CD4-positive, alpha-beta T cell treated with Interleukin-6 at 100 ng/mL for 8 hours (primary cell): ENCODE results near the gene RBBP8.
"Not testable (repeated sequence)": the region's sequence is repeated elsewhere in the genome, so short reads cannot be mapped to it uniquely, and the experiment has no call there.

Experiments used
- DNase-seq: peaks from one replicate; pipeline ENCODE4 v3.0.0-alpha.2; 2020; ENCODE audit warnings: mixed read lengths, low spot score

The RBBP8 gene

DNA sequence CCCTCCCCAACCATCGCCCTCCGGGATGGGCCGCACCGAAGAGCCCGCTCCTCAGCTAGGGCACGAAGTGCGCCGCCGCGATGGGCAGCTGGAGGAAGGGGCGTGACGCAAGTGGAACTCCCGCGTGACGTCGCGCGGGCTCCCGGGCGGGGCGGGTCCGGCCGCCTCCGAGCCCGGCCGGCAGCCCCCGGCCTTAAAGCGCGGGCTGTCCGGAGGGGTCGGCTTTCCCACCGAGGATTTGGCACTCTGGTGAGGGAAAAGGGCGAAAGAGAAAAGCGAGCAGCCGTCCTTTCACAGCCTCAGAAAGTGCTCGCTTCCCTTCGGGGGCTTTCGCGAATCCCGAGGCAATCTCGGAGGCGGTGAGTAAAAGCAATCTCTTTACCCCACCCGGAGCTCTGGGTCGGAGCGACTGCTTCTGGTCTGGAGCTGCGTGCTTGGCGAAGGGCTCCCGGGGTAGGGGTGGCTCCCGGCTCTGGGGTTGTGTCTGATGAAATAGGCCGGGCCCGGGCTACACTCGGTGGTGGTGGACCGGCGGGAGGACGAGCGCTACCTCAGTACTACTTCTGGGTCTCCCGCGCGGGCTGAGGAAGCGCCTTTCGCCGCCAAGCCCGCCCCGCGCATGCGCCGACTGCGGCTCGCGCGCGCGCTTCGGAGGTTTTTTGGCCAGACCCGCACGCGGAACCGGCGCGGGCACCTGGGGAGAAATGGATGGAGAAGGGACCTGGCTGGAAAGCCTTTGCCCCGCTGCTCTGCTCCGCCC is at the start of gene RBBP8:
TSS of gene RBBP8 (plus strand) at position 123 of the 760 bp plus-strand sequence. CDS start 3,524 bp downstream, outside the sequence.
- peak; percentile 74 for DNase-seq

DNA sequence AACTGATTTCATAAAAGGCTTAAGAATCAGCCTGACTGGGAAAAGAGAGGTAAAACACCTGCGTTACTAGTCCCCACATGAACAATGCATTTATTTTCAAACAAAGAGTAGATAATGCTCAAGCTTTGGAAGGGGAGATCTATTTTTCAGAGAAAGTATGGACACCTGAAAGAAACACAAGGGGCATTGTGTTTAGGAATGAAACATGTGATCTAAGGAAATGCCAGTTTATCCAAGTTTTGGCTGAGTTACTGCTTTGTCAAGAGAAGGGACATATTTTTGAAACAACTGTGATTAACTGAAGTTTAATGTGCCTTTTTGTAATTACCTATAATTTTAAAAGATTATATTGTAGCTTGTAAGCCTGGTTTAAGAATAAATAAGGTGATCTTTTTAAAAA is 49.3 kb upstream of the RBBP8 start:
- no peak for DNase-seq

DNA sequence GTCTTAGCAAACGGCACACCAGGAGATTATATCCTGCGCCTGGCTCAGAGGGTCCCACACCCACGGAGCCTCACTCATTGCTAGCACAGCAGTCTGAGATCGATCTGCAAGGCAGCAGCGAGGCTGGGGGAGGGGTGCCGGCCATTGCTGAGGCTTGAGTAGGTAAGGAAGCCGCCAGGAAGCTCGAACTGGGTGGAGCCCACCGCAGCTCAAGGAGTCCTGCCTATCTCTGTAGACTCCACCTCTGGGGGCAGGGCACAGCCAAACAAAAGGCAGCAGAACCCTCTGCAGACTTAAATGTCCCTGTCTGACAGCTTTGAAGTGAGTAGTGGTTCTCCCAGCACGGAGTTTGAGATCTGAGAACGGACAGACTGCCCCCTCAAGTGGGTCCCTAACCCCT is 47.4 kb upstream of the RBBP8 start:
- DNase-seq, result not testable (repeated sequence)

DNA sequence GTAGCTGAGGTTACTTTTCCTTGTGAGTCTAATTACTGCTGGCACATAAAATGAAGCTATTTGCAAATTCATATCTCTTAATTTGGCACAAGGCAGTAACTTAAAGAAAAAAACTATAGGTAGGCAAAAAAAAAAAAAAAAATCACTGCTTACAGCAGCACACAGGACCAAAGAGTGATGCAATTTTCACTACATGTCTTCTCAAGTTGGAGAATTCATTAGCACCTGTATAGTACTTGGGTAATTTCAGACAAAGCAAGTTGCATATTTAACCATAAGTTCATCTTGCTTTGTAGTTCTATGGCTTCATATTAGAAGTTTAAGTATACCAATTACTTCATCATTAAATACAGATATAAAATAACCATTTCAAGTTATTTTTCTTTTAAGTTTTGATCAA is 33.7 kb upstream of the RBBP8 start:
- no peak for DNase-seq

DNA sequence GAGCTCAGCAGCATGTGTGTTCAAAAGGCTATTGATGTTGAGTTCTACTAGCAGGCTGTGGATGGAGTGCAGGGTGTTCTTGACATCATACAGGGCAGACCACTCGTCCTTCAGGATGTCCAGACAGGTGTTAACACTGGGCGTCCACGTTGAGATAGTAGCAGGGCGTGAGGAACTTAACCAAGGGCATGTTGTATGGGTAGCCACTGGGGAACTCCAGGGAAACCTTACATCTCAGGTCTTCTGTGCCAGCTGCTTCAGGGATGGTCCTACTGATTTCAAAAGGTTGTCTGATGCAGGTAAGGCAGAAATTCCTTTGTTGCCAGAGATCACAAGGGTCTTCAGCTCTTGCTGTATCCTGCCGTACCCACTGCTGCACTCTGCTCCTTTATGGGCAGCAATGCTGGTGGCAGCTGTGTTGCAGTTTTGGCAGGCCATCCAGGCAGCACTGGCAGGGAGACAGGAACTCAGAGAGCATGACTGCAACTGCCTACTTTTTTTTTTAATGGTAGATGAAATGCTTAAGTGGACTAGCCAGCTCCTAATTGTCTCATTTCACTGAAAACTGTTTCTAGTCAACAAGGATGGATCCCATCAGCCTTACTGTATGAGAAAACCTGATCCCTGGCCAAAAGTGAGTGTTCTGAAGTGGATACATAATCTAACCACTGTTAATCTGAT is 32.4 kb upstream of the RBBP8 start:
- no peak for DNase-seq

DNA sequence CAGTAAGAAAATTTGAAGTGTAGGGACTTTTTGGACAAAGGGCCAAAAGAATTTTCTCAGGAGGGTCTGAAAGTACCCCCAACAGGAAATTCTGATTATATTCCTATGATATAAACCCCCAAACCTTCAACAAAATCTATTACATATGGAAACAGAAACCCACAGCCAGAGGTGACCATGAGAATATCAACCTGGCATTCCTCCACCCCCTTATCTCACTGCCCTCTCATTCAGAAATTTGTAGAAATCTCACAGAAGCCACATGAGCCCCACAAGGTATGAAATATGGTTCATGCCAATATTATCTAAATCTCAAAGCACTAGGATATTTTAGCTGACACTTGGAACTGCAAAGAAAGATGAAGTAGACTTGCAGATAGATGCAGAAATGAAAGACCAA is 31.0 kb upstream of the RBBP8 start:
- DNase-seq, result no peak

DNA sequence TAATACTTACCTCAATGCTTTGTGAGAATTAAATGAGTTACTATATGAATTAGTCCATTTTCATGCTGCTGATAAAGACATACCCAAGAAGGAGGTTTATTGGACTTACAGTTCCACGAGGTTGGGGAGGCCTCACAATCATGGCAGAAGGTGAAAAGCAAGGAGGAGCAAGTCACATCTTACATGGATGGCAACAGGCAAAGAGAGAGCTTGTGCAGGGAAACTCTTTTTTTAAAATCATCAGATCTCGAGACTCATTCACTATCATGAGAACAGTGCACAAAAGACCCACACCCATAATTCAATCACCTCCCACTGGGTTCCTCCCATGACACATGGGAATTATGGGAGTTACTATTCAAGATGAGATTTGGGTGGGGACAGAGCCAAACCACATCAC is 29.9 kb upstream of the RBBP8 start:
- not testable (repeated sequence) for DNase-seq

DNA sequence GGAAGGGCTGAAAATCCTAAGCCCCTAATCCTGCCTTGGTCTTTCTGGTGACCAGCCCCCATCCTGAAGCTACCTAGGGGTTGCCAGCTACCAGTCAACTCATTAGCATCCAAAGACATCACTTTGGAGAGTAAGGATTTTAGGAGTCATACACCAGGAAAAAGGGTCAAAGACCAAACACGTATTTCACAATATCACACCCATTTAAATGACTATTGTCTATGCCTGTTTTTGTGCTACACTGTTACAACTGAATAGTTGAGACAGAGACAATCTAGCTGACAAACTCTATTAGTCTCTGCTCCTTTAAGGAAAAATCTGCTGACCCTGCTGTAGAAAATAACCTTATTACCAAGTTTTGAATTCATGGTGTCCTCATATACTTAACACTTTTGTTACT is 21.0 kb upstream of the RBBP8 start:
- no peak for DNase-seq

DNA sequence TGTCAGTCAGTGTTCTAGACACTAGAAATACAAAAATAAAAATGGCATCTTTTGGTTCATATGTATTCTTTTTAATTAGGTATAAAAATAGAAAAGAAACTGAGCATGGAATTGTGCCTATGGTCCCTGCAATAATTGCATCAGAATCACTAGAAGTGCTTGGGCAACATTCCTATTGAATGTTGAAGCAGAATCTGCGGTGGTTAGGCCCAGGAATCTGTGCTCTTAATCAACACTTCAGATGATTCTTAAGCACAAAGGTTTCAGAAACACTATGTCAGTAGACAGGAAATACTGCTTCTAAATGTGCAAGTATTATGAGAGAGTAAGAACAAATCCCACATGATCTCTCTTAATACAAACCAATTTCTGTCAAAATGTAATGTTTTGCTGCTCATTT is 20.3 kb upstream of the RBBP8 start:
- DNase-seq, result no peak

DNA sequence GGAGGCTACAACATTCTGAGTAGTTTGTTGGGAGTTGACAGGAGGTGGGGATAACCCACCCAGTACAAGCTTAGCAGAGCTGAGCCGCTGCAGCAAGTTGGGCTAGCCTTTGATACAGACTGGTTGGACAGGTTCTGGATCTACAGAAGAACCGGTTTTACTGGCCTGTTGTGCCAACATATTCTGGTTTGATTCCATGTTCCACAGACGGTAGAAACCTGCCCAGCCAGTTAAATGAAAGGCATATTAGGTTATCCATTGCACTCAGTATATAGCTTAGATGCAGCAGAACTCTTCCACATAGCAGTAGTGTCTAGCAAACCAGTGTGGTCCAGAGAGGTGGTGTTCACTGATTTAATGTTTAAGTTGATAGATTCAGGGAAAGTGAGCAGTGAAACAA is 19.3 kb upstream of the RBBP8 start:
- no peak for DNase-seq

DNA sequence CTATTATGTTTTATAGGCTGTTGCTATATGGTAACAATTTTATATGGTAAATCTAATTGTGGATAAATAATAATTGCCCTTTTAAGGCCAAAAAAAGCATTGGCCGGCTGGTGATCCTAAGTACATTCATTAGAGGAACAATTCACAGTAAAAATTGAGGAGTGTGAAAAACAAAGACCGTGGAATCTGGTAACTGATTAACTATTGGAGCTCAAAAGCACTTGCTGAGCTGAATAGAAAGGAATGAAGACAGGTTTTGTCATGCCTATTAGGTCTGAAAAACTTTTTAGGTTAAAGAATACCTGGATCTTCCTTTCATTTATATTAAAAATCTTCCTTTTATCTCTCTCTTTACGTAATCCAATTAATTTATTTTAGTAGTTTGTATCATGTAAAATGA is 18.5 kb upstream of the RBBP8 start:
- no peak for DNase-seq

DNA sequence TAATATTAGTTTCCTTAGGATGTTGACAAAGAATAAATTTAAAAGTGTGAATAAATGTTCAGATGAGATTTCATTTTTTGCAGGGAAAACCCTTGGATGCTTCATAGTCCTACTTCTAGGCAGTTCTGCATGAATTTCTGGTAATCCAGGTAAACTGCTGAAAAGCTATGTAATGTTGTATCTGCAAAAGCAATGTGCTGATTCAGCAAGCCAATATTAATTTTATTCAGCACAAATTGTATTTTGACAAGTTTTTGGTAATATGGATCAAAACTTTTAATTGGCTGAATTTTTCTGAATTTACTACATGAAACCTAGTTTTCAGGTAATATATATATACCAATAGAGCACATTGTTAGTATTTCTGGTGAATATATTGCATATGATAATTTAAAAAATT is 17.8 kb upstream of the RBBP8 start:
- no peak for DNase-seq

DNA sequence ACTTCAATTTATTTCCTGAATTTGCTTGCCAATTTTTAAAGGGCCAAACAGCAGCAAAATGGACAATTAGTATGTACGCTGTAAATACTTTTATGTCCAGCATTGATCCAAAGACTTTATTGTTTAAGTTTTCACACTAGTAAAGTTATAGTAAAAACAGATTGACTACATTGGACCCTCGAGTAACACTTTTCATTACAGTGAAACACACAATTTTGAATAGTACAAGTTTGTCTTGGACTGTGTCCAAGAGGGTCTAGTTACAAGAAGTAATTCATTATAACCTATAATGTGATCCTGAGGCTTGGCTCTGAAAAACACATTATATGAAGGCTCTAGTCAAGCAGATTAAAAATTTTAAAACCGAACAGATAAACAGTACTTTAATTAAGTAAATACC is 11.4 kb upstream of the RBBP8 start:
- DNase-seq, result no peak

DNA sequence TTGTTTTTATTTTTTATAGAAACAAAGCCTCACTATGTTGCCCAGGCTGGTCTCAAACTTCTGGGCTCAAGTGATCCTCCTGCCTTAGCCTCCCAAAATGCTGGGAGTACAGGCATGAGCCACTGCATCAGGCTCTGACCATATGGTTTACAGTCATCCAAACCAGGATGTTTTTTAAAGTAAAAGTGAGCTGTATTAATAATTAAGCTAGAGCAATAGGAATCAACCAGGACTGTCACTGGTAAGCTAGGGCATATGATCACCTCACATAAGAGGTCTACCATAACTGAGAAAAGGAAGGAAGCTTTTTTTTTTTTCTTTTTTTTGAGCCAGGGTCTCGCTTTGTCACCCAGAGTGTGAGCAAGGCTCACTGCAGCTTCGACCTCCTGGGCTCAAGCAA is 8.5 kb upstream of the RBBP8 start:
- DNase-seq, result no peak

DNA sequence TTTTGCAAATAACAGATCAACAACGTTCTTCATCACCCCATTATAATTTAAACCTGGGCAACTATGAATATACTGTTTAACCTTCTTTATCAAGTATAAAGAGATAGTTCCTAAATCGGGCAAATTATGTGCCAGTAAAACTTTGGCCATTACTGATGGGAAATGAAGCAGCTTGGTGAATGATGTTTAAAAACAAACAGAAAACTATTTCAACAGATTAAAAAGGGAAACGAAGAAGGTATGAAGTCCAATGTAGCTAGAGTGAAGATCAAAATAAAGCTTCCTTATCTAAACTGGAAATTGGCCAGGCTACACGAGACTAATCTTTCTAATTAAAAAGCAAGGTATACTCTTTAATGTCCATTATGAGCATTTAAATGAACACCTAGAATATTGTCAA is 6.7 kb upstream of the RBBP8 start:
- no peak for DNase-seq

DNA sequence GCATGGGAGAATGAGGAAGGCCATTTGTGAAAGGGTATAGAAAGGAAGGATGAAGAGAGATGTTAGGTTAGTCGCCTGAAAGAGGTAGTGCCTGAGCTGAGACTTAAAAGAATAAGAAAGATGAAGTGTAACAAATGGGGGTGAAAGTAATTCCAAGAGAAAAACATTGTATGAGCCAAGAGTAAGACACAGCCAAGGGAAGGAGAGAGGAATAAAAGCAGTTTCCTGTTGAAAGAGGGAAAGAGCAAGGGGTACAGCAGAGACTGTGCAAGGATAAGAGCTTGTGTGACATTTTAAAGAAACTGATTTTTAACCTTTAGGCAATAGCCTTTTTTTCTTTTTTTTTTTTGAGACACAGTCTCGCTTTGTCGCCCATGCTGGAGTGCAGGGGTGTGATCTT is 4.8 kb upstream of the RBBP8 start:
- DNase-seq, result no peak

DNA sequence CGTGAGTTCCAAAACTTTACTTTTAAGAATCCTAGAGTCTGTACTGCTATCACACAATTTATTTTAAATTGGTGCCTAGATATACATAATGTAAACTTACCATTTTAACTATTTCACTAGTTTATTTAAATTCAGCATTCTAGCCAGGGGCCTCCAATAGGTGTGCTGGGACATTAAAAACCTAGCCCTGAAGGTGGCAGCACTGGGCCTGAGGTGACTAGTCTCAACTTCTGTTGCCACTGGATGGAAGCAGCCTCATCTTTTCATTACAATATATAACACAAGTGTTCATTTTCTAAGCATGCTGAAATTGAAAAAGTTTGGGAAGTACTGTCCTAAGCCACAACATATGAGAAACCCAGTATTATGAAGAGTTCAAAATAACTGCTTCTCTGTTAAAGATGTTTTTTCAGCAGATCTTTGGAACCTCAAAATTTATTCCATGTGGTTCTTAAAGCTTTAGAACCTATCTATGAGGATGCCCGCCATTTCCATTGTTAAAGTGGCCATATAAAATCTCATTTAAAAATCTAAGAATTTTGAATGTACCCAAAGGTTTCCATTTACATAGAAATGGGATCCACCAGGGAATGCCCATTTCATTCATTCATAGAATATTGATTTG is 2.9 kb upstream of the RBBP8 start:
- peak; percentile 75 for DNase-seq

DNA sequence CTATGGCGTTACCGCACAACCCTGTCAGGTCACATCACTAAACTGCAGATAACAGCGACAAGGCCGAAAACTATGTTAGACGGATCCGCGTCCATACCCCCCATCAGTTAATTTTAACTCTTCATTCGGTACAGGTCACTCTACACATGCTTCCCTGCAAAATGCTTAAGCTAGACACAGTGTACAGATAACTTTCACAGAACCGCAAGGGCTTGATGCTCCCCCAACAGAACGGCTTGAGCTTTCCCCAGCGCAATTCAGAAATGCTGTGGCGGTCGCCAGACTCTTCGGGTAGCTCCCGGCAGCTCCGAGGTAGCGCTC is 283 bp upstream of the RBBP8 start:
- DNase-seq, result no peak

DNA sequence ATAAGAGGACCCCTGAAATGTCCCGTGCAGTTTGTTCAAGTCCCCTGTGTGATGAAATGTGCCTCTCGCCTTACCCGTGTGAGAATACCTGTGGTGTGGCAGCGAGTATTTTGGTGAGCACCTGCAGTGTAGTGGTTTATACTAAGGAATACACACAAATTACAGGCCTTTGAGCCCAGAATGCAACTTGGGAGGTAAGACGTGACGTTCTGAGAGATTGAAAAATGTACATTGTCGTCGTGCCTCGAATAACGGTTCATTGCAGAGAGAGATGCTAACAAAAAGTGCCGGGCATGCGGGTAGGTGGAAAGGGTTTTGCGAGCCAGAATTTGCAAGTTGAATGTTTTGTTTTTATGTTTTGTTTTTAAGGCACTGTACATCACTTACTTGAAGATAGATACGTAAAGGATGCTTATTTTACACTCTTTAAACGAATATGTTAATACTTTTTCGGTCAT is 867 bp downstream of the RBBP8 start:
- DNase-seq, result no peak

DNA sequence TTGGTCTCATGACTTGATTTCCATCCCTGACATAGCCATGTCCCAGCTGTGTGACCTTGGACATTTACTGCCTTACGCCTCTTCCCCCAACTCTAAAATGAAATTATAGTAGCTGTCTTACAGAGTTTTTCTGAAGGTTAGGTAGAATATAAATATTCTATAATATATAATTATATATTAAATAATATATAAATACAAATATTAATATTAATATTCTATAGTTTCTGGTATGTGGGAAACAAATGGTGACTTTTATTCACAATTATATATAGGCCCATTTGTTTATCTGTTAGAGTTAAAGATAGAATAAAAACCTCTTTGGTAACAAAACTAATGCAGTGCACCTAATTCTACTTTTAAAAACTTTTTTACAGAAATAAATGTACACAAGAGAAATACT is 1.7 kb downstream of the RBBP8 start:
- DNase-seq, result no peak

DNA sequence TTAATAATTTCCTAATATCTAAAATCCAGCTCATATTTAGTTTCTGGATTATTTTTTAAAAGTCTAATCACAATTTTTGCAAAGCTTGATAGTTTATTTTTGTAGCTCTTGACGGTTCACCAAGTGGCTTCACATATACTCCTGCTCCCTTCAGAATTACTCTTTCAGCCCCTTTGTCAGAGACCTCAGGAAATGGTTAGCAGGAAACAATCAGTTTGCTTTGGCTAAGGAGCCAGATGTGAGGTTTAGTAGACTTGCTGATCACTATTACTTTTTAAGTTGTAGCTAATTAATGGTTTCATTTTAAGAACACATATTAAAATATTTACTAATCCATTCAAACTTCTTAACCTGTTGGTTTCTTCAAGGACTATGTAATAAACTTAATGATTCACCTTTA is 2.3 kb downstream of the RBBP8 start:
- DNase-seq, result no peak

DNA sequence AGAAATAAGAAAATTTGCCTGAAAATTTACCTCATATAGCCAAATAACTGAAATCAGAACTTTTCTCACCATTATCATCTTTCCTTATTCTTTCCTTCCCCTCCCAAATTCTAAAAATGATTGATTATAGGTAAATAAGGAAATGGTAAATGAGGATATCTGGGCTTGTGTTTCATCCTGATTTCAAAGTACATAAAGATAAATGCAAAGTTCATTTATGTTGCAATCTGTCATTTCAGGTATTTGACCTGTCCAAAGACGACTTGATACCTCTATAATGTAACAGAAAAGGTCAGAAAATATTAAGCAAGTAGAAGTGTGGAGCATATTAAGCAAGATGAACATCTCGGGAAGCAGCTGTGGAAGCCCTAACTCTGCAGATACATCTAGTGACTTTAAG is 3.4 kb downstream of the RBBP8 start:
- DNase-seq, result no peak

DNA sequence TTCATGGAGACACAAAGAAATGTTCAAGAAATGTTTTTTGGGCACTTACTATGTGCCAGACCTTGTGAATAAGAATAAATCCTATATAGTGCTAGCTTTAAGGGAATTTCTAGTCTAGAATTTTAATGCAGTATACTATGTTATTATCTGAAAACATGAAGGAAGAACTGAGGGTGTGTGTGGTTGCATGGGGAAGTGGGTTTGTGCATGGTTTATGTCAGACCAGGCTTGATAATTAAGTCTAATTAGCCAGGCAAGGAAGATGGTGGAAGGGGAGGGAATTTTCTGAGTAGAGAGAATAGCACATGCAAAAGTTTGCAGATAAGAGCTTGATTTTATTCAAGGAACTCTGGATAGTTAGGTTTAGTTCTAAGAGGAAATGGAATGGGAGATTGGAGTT is 6.5 kb downstream of the RBBP8 start:
- DNase-seq, result no peak

DNA sequence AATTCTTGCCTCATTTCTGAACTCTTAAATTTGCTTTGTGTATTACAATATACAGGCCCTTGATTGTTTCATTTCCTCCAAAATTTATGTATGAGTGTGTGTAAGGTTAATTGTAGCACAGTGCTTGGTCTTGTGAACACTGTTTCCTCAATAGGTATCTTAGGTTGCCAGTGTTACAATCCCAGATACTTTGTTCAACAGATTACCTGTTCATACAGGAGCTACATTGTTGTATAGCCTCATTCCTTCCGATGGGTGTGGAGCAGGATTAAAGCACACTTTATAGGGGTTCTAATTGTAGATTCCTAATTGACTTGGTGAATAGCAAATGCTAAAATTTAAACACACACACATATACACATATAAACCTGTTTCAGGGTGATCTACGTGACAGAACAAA is 10.7 kb downstream of the RBBP8 start:
- DNase-seq, result no peak
